GM12878 (cell line): ENCODE measurements around the gene ITPRIP.

Experiments used
- BACH1 ChIP-seq: fragments of 450-650 bp; IDR thresholded peaks from 2 replicates; pipeline ENCODE4 v1.6.1; 2017; ENCODE audit warnings: mild to moderate bottlenecking, borderline replicate concordance
- CBFB ChIP-seq: IDR thresholded peaks from 2 replicates; pipeline ENCODE4 v1.6.1; 2016; ENCODE audit warnings: antibody characterized with exemption, low read depth
- GABPA ChIP-seq: IDR thresholded peaks from 2 replicates; pipeline ENCODE4 v1.6.1; 2014; ENCODE audit warnings: antibody characterized with exemption, low read depth, mild to moderate bottlenecking, inconsistent platforms
- TF ChIP-seq, protein P1 (sequence below), 3 experiments: IDR thresholded peaks in 2 of 3; conservative IDR thresholded peaks in 1 of 3; 2 replicates each; pipeline ENCODE4 v1.5.1; 2011; ENCODE audit warnings: low read depth in 3 of 3, low read length in 3 of 3, mild to moderate bottlenecking in 3 of 3, control low read depth in 2 of 3, moderate library complexity in 2 of 3, inconsistent platforms in 1 of 3, mixed read lengths in 1 of 3; ENCODE audit not compliant: control insufficient read depth in 2 of 3, insufficient read depth in 1 of 3; ENCODE audit errors: extremely low read depth in 1 of 3

DNA sequence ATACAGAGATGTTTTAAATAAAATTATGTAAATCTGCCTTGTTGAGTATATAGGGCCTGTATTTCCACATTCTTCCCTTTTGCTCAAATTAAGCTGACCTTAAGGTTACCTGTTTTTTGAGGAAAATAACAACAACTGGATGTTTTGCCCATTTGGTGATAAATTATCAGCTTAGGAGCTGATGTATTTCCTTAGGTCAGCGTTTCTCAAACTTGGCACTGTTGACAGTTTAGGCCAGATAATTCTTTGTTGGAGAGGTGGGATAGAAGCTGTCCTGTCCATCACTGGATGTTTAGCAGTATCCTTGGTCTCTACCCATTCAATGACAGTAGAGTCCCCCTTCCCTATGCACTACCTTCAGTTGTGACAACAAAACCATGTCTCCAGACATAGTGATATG, 62.1 kb downstream of the ITPRIP start:
- TF ChIP-seq, protein P1, sequence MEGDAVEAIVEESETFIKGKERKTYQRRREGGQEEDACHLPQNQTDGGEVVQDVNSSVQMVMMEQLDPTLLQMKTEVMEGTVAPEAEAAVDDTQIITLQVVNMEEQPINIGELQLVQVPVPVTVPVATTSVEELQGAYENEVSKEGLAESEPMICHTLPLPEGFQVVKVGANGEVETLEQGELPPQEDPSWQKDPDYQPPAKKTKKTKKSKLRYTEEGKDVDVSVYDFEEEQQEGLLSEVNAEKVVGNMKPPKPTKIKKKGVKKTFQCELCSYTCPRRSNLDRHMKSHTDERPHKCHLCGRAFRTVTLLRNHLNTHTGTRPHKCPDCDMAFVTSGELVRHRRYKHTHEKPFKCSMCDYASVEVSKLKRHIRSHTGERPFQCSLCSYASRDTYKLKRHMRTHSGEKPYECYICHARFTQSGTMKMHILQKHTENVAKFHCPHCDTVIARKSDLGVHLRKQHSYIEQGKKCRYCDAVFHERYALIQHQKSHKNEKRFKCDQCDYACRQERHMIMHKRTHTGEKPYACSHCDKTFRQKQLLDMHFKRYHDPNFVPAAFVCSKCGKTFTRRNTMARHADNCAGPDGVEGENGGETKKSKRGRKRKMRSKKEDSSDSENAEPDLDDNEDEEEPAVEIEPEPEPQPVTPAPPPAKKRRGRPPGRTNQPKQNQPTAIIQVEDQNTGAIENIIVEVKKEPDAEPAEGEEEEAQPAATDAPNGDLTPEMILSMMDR (IDR thresholded peaks at IDR 0.05 in 2 of 3, conservative IDR thresholded peaks at IDR 0.05 in 1 of 3; ENCODE audit: control insufficient read depth in 2 of 3, extremely low read depth in 1 of 3, insufficient read depth in 1 of 3, low read depth in 3 of 3, low read length in 3 of 3): no peak
- TF ChIP-seq GABPA: no peak
- no peak for TF ChIP-seq CBFB
- TF ChIP-seq BACH1: no peak
